ENCODE results near the gene ANKRD36B.
"Not testable (repeated sequence)": the region's sequence is repeated elsewhere in the genome, so short reads cannot be mapped to it uniquely, and the experiment has no call there.

ANKRD36B gene

DNA sequence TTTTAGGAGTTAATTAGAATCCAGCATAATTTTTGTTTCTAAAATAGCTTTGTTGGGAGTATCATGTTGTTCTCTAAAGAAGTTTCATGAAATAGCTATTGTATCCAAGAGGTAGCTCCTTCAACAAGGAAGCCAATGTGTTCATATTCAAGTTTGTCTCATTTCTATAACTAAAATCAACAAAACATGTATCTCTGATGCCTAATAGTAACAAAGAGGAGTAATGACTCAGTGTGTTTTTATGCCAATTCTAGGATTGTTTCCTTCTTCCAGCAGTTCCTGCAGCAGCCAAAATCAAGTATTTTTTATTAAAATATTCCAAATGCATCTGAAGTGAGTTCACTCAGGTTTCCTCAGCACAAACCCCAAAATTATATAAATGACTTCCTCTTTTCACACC, 41.1 kb downstream of the ANKRD36B start:
- DNase-seq: not testable (repeated sequence)

DNA sequence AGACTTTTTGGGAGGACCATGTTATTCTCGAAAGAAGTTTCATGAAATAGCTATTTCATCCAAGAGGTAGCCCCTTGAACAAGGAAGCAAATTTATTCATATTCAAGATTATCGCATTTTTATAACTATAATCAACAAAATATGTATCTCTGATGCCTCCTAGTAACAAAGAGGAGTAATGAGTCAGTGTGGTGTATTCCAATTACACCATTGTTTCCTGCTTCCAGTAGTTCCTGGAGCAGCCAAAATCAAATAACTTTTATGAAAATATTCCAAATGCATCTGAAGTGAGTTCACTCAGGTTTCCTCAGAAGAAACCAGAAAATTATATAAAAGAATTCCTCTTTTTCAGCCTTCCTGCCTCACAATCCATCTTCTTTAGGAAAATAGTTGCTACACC, 43.0 kb downstream of the ANKRD36B start:
- DNase-seq: no peak

DNA sequence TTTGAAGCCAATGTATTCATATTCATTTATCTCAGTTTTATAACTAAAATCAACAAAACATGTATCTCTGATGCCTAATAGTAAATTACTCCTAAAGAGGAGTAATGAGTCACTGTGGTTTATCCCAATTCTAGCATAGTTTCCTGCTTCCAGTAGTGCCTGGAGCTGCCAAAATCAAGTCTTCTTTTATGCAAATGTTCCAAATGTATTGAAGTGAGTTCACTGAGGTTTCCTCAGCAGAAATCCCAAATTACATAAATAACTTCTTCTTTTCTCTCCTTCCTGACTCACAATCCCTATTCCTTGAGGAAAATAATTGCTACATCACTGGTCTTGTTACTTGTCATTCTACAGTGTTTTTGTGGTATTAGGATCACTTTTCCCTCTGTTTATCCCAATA, 44.8 kb downstream of the ANKRD36B start:
- not testable (repeated sequence) for DNase-seq

DNA sequence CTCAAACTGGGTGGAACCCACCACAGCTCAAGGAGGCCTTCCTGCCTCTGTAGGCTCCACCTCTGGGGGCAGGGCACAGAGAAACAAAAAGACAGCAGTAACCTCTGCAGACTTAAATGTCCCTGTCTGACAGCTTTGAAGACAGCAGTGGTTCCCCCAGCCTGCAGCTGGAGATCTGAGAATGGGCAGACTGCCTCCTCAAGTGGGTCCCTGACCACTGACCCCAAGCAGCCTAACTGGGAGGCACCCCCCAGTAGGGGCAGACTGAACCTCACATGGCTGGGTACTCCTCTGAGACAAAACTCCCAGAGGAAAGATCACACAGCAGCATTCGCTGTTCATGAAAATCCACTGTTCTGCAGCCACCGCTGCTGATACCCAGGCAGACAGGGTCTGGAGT, 63.8 kb downstream of the ANKRD36B start:
- not testable (repeated sequence) for DNase-seq

DNA sequence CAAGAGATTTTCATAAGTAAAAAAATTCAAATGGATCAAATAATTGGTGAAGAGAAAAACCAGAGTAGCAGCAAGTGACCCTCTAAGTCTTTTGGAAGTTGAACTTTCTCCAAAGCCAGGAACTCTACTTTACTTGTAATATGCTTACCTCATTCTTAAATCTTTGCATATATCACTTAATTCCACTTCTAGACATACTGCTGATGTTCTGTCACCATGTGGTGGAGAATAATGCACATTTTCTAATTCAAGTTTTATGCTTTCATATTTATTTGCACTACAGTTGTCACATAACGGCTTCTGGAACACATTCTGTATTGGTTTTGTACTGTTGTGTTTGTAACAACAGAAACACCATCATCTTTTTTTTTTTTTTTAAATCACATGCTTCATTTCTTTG, 65.9 kb downstream of the ANKRD36B start:
- DNase-seq: not testable (repeated sequence)

DNA sequence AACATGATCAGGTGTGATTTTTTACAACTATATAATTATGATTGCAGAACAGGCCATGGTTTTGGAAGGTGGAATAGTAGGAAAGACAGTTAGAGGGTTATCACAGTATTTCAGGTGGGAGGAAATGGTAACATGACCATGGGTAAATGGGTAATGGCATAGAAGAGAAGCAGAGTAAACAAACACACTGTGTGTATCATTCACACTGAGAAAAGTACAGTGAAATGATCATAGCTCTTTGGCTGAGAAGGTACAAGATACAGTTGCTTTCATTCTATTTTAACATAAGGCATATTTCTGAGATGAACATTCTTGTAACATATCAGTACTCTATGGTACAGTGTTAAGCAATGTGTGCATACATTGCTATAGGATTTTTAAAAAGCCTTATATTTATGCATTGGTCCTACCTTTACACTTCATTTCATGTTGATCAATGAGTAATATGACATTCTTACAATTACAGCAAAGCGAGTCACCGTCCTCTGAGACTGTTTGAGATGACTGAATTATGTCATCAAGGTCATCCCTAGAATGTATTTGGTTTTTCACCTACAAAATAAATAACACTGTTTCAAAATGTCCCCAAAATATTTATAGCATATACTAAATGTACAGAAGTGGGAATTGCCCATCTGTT, 66.6 kb downstream of the ANKRD36B start:
- not testable (repeated sequence) for DNase-seq

DNA sequence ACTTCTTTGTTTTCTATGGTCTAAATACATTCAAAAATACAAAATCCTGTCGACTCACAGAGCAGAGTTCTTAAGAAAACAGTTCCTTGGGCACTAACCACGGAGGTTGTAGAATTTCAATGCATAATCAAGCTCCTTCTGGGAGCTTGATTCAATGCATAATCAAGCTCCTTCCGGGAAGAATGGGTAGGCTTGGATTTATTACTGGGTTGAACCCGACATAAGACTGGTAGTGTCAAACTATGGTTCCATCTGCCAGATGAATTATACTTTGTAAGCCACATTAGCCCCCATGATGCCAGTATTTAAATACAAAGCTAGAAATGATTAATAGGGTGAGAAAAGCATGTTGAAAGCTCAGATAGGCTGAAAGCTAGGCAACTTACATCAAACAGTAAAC, 94.0 kb downstream of the ANKRD36B start:
- not testable (repeated sequence) for DNase-seq

DNA sequence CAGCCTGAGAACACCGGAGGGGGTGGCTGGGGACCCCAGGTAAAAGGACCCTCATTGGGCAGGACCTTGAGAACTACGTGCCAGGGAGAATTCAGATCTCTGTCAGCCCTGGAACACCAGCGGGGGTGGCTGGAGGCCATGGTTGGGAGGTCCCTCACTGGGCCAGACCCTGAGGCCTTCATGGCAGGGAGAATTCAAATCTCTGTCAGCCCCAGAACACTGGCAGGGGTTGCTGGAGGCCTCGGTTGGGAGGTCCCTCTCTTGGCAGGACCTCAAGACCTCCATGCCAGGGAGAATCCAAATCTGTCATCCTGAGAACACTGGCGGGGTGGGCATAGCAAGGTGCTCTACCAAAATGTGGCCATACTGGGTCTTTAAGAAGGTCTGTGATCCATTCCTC, 99.5 kb downstream of the ANKRD36B start:
- DNase-seq: not testable (repeated sequence)
